Measurements from ENCODE around the gene SVOPL.

- no peak for TF ChIP-seq CTCF (IDR thresholded peaks at IDR 0.05)
- no peak for TF ChIP-seq POLR2A (IDR thresholded peaks at IDR 0.05)
- TF ChIP-seq POLR2AphosphoS5 (IDR thresholded peaks at IDR 0.05; ENCODE audit: insufficient read depth in 1 of 2, low read depth in 1 of 2), result no peak
Observed at GRCh38 chr7:138748666-138749065, 47.5 kb upstream of the SVOPL start.
